ENCODE results near the gene CHRNA4. TPM values are rescaled to one million over a fixed set of nuclear protein-coding genes. Genes with fewer than 3 reads are reported as not detected.

Gene CHRNA4
- total RNA-seq, 3 donors from 2014 or later = not detected

DNA sequence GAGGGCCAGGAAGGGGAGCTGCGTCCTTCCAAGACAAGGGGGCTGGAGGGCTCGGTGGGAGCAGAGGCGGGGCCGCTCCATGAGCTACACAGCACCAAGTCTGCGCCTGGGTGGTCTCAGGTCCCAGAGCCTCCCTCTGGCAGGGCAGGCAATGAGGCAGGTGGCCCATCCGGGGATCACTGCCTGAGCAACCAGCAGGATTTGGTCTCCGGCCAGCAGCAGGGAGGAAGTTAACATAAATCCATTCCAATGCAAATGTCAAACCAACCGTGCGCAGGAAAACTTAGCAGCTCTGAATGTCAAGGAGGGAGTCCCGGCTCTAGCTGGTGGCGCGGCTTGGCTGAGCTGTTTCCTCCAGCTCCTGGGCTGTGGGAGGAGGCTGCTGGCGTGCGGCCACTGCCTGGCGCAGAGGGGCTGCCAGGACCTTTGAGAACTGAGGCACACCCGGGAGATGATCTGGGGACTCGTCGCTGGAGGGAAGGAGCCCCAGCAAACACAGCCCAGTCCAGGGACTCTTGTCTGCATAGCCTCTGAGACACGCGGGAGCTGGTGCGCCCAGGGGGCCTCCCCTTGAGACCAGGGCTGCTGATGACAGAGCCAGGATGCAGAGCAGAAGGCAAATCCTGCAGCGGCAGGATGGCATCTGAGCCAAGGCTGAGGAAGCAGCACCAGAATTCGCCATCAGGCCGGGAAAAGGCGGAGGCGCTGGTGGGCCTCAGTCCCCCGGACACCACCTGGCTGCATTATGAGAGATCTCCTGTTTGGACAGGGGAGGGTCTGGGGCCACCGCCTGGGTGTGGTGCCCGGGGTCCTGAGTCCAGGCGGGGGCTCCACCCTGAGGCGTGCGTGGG is 33.1 kb upstream of the CHRNA4 start:
- Histone ChIP-seq H3K27me3 (peaks cover 0 to 64% of the 10 kb centered on the region in 2 donors), H3K36me3 (no peaks in the 10 kb centered on the region)
- intact Hi-C loops (cut with DNase I; ENCODE audit: low total_unique reads) = no loop called here

DNA sequence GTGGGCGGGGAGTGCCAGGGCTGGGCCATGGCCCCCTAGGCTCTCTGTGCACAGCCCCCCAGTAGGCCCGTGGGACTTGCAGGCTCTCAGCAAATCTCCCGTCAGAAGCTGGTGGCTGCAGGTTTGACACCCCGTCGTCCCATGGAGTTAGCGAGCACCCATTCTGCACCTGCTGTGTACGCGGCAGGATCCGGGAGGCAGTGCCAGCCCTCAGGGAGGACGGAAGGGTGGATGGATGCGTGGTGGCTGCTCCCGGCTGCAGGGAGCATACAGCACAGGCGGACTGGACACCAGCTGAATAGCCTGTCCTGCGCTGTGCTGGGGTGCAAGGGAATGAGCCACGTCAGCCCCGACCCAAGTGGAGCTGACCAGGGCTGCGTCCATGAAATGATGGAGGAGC is 32.4 kb upstream of the CHRNA4 start:
- TF ChIP-seq POLR2AphosphoS5 (IDR thresholded peaks at IDR 0.05) (no peak), POLR2A (IDR thresholded peaks at IDR 0.05) (no peak)
- TF ChIP-seq, protein P1, sequence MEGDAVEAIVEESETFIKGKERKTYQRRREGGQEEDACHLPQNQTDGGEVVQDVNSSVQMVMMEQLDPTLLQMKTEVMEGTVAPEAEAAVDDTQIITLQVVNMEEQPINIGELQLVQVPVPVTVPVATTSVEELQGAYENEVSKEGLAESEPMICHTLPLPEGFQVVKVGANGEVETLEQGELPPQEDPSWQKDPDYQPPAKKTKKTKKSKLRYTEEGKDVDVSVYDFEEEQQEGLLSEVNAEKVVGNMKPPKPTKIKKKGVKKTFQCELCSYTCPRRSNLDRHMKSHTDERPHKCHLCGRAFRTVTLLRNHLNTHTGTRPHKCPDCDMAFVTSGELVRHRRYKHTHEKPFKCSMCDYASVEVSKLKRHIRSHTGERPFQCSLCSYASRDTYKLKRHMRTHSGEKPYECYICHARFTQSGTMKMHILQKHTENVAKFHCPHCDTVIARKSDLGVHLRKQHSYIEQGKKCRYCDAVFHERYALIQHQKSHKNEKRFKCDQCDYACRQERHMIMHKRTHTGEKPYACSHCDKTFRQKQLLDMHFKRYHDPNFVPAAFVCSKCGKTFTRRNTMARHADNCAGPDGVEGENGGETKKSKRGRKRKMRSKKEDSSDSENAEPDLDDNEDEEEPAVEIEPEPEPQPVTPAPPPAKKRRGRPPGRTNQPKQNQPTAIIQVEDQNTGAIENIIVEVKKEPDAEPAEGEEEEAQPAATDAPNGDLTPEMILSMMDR (IDR thresholded peaks at IDR 0.05) = no peak
- Histone ChIP-seq H3K36me3 (no peaks in the 10 kb centered on the region), H3K27ac (no peak overlapping the region), H3K4me1 (no peaks in the 10 kb centered on the region), H3K9me3 (peaks cover 0 to 8% of the 10 kb centered on the region in 2 donors), H3K27me3 (peaks cover 0 to 57% of the 10 kb centered on the region in 2 donors), H3K4me3 (no peak overlapping the region)
- DNase-seq (ENCODE audit: low spot score in 2 of 2) = no peak
- intact Hi-C loops (cut with DNase I; ENCODE audit: low total_unique reads) = no loop called here

More for the DNA sequence above, 33.1 kb upstream of the CHRNA4 start:
- H3K4me1 ChIP-seq = no peaks in the 10 kb centered on the region
- H3K27ac ChIP-seq = no peak overlapping the region
- DNase-seq (ENCODE audit: low spot score in 2 of 2) = no peak
- H3K9me3 ChIP-seq = peaks cover 0 to 8% of the 10 kb centered on the region in 2 donors
- no peak overlapping the region for H3K4me3 ChIP-seq
- TF ChIP-seq, protein P1 (IDR thresholded peaks at IDR 0.05) = no peak
- no peak for TF ChIP-seq POLR2A (IDR thresholded peaks at IDR 0.05)
- no peak for TF ChIP-seq POLR2AphosphoS5 (IDR thresholded peaks at IDR 0.05)

DNA sequence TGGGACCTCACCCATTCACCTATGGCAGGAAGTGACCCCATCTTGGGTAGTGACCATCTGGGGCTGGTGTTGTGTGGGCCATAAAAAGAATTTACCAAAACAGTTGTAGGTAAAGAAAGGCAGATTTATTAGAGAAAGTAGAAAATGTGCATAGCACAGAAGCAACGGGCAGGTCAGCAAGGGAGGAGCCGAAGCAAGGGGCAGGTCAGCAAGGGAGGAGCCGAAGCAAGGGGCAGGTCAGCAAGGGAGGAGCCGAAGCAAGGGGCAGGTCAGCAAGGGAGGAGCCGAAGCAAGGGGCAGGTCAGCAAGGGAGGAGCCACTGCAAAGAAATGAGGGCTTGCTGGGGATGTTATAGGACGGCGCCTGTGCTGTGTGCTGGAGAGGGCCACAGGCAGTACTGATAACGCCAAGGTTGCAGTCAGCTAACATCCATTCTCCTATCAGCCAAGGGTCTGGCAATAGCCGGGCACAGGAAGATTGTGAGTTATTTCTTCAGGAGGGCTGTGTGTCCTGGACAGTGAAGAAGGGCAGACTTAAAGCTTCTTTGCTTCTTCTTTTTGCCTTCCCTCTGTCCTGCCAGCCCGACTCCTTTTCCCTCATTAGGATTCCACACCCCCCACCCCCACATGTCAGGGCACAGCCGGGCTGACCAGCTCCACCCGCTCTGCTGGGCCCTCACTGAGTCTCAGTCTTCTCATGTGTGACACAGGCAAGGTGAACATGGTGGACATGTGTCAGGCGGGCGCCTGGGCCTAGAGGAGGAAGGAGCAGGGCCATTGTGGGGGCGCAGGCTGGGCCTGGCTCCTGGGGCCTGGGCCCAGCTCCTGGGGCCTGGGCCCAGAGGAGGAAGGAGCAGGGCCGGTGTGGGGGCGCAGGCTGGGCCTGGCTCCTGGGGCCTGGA is 31.6 kb upstream of the CHRNA4 start:
- Histone ChIP-seq H3K4me3 (no peak overlapping the region), H3K36me3 (no peaks in the 10 kb centered on the region), H3K9me3 (peaks cover 0 to 8% of the 10 kb centered on the region in 2 donors), H3K4me1 (no peaks in the 10 kb centered on the region), H3K27ac (no peak overlapping the region), H3K27me3 (peaks cover 0 to 48% of the 10 kb centered on the region in 2 donors)
- no peak for DNase-seq (ENCODE audit: low spot score in 2 of 2)
- intact Hi-C loops (cut with DNase I; ENCODE audit: low total_unique reads) = no loop called here
- TF ChIP-seq POLR2AphosphoS5 (IDR thresholded peaks at IDR 0.05) (no peak), POLR2A (IDR thresholded peaks at IDR 0.05) (no peak)
- TF ChIP-seq, protein P1 (IDR thresholded peaks at IDR 0.05) = no peak

DNA sequence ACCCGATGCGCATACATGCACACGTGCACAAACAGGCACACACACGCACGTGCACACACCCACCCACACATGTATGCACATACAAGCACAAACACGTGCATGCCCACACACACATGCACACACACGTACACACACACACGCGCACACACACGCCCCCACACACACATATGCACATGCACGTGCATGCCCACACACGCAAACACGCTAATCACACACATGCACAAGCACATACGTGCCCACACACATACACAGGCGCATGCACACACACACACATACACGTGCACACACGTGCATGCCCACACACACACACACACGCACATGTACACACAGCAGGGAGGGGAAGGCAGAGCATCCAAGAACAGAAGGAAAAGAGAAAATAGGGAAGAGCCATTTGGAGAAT is 26.8 kb upstream of the CHRNA4 start:
- Histone ChIP-seq H3K27me3 (peaks cover 0 to 24% of the 10 kb centered on the region in 2 donors), H3K4me1 (no peaks in the 10 kb centered on the region), H3K36me3 (no peaks in the 10 kb centered on the region), H3K4me3 (no peak overlapping the region), H3K27ac (no peak overlapping the region), H3K9me3 (peaks cover 9 to 20% of the 10 kb centered on the region in 2 donors)
- DNase-seq (ENCODE audit: low spot score in 2 of 2) = no peak
- intact Hi-C loops (cut with DNase I; ENCODE audit: low total_unique reads) = no loop called here
- TF ChIP-seq, protein P1 (IDR thresholded peaks at IDR 0.05) = no peak
- no peak for TF ChIP-seq POLR2AphosphoS5 (IDR thresholded peaks at IDR 0.05)
- no peak for TF ChIP-seq POLR2A (IDR thresholded peaks at IDR 0.05)
